MM.1S (cell line): ENCODE measurements around the gene WEE2.

Experiments used
- CTCF ChIP-seq: fragments of 300-600 bp; sonication (generic); IDR thresholded peaks from 2 replicates; pipeline ENCODE4 v1.5.1; 2016; ENCODE audit warnings: antibody characterized with exemption, low read length, mixed read lengths
- EZH2 ChIP-seq: fragments of 300-600 bp; sonication (generic); optimal IDR thresholded peaks from 2 replicates; pipeline ENCODE3; 2017; ENCODE audit warnings: low read depth, mild to moderate bottlenecking, antibody characterized with exemption, low read length, mixed read lengths
- EZH2phosphoT487 ChIP-seq: fragments of 300-600 bp; sonication (generic); IDR thresholded peaks from 2 replicates; pipeline ENCODE4 v1.6.1; 2018; ENCODE audit warnings: antibody characterized with exemption, low read length

GRCh38 chr7:141763797-141764196 is 55.6 kb downstream of the WEE2 start, which contains the start of gene TAS2R3:
- TF ChIP-seq CTCF (no peak), EZH2 (no peak), EZH2phosphoT487 (no peak)
